Loucy (cell line): ENCODE measurements around the gene SPACA5.

Experiments used
- EZH2phosphoT487 ChIP-seq: fragments of 200-600 bp; IDR thresholded peaks from 2 replicates; pipeline ENCODE4 v1.6.1; 2018; ENCODE audit warnings: antibody characterized with exemption, mild to moderate bottlenecking, moderate library complexity, borderline replicate concordance
- TF ChIP-seq, protein P1 (sequence below): fragments of 200-600 bp; sonication (generic); conservative IDR thresholded peaks from 2 replicates; pipeline ENCODE4 v1.5.1; 2014; ENCODE audit warnings: mild to moderate bottlenecking, antibody characterized with exemption, low read length

- TF ChIP-seq EZH2phosphoT487 = no peak
- TF ChIP-seq, protein P1, sequence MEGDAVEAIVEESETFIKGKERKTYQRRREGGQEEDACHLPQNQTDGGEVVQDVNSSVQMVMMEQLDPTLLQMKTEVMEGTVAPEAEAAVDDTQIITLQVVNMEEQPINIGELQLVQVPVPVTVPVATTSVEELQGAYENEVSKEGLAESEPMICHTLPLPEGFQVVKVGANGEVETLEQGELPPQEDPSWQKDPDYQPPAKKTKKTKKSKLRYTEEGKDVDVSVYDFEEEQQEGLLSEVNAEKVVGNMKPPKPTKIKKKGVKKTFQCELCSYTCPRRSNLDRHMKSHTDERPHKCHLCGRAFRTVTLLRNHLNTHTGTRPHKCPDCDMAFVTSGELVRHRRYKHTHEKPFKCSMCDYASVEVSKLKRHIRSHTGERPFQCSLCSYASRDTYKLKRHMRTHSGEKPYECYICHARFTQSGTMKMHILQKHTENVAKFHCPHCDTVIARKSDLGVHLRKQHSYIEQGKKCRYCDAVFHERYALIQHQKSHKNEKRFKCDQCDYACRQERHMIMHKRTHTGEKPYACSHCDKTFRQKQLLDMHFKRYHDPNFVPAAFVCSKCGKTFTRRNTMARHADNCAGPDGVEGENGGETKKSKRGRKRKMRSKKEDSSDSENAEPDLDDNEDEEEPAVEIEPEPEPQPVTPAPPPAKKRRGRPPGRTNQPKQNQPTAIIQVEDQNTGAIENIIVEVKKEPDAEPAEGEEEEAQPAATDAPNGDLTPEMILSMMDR = no peak
Measured at GRCh38 chrX:48022738-48023137, 15.9 kb downstream of the SPACA5 start.
